GM23248 (cell line): ENCODE measurements around the gene PDSS1. TPM values are rescaled to one million over a fixed set of nuclear protein-coding genes. Genes with fewer than 3 reads are reported as not detected.
"Not testable (repeated sequence)": the region's sequence is repeated elsewhere in the genome, so short reads cannot be mapped to it uniquely, and the experiment has no call there.

ENCODE experiments used
- DNase-seq: peaks from one replicate; pipeline ENCODE4 v3.0.0-alpha.2; 2015
- H2AFZ ChIP-seq: fragments of 200-600 bp; sonication (generic); 2 replicates; pipeline ENCODE4 v1.6.1; 2016; ENCODE audit warnings: antibody characterized with exemption
- H3F3A ChIP-seq: fragments of 200-600 bp; sonication (generic); 2 replicates; pipeline ENCODE4 v1.6.1; 2016; ENCODE audit warnings: mild to moderate bottlenecking, antibody characterized with exemption, mixed run types; ENCODE audit not compliant: insufficient read depth
- H3K27ac ChIP-seq: fragments of 200-600 bp; sonication (generic); 2 replicates; pipeline ENCODE4 v1.5.1; 2016; ENCODE audit warnings: mild to moderate bottlenecking
- H3K27me3 ChIP-seq: fragments of 200-600 bp; sonication (generic); replicated peaks from 2 replicates; pipeline ENCODE4 v1.6.1; 2016; ENCODE audit warnings: mild to moderate bottlenecking; ENCODE audit not compliant: insufficient read depth
- H3K36me3 ChIP-seq: fragments of 200-600 bp; sonication (generic); 2 replicates; pipeline ENCODE4 v1.6.1; 2016; ENCODE audit warnings: low read depth, mild to moderate bottlenecking
- H3K4me1 ChIP-seq: fragments of 200-600 bp; sonication (generic); 2 replicates; pipeline ENCODE4 v1.6.1; 2016; ENCODE audit warnings: mild to moderate bottlenecking; ENCODE audit not compliant: insufficient read depth
- H3K4me2 ChIP-seq: fragments of 200-600 bp; sonication (generic); one replicate; pipeline ENCODE4 v1.6.1; 2016; ENCODE audit warnings: mild to moderate bottlenecking; ENCODE audit not compliant: unreplicated experiment
- H3K4me3 ChIP-seq: fragments of 200-600 bp; sonication (generic); 2 replicates; pipeline ENCODE4 v1.5.1; 2016; ENCODE audit warnings: mild to moderate bottlenecking
- H3K79me2 ChIP-seq: fragments of 200-600 bp; sonication (generic); 2 replicates; pipeline ENCODE4 v1.6.1; 2016; ENCODE audit warnings: mild to moderate bottlenecking; ENCODE audit not compliant: insufficient read depth
- H3K9ac ChIP-seq: fragments of 200-600 bp; sonication (generic); 2 replicates; pipeline ENCODE4 v1.6.1; 2016; ENCODE audit warnings: mild to moderate bottlenecking
- H3K9me2 ChIP-seq: fragments of 200-600 bp; sonication (generic); 2 replicates; pipeline ENCODE4 v1.6.1; 2016; ENCODE audit warnings: mixed run types, mild to moderate bottlenecking, moderate library complexity; ENCODE audit not compliant: insufficient read depth
- H3K9me3 ChIP-seq: fragments of 200-600 bp; sonication (generic); one replicate; pipeline ENCODE4 v1.6.1; 2017; ENCODE audit warnings: low read depth
- H4K20me1 ChIP-seq: fragments of 200-600 bp; sonication (generic); 2 replicates; pipeline ENCODE4 v1.6.0; 2016; ENCODE audit not compliant: insufficient read depth
- EZH2 ChIP-seq: fragments of 200-600 bp; sonication (generic); IDR thresholded peaks from 2 replicates; pipeline ENCODE4 v1.6.1; 2018; ENCODE audit warnings: antibody characterized with exemption, mild to moderate bottlenecking; ENCODE audit not compliant: insufficient read depth, poor library complexity, severe bottlenecking
- EZH2phosphoT487 ChIP-seq: fragments of 200-600 bp; sonication (generic); IDR thresholded peaks from 2 replicates; pipeline ENCODE4 v1.6.1; 2018; ENCODE audit warnings: antibody characterized with exemption, moderate library complexity, mild to moderate bottlenecking, low read depth; ENCODE audit not compliant: insufficient read depth
- WGBS, 2 experiments: methylation state at CpG; one replicate each; pipeline ENCODE4 v1.1.6; 2015 to 2017; ENCODE audit warnings: low lambda C conversion rate in 2 of 2, low coverage in 1 of 2; ENCODE audit errors: missing lambda C conversion rate in 2 of 2; 5-methylcytosine and 5-hydroxymethylcytosine counted together
- in situ Hi-C: fragments of 300-500 bp; cut with MboI; formaldehyde crosslinking; loops from 2 replicates; pipeline ENCODE4 v1.15.0; 2020
- polyA plus RNA-seq: library from polyadenylated mRNA; unstranded; fragments of >200 nt; fragmentation: Nextera tagmentation; extraction: Ambion mirVana; gene quantifications from 2 replicates; pipeline ENCODE4 v1.2.1, GENCODE V29; 2016
- total RNA-seq: library from RNA; depleted of rRNA; stranded (reverse); fragments of >200 nt; shearing (Covaris generic); gene quantifications from 2 replicates; pipeline ENCODE4 v1.2.3, GENCODE V29; 2014

The PDSS1 gene
- total and polyA plus RNA-seq, 2 experiments from 2014 or later = 5.1 to 7.2 TPM

- Histone ChIP-seq H3K9me2 (no peaks in the 10 kb centered on the region), H4K20me1 (no peaks in the 10 kb centered on the region), H3K79me2 (no peaks in the 10 kb centered on the region), H3K9ac (no peak overlapping the region), H3K9me3 (no peaks in the 10 kb centered on the region), H3K4me2 (no peak overlapping the region), H3K27ac (no peak overlapping the region), H2AFZ (peak overlapping the region; percentile 15; the same call in 1 of the 2 replicates), H3K27me3 (peaks cover 5% of the 10 kb centered on the region; the same call in 1 of the 2 replicates), H3K4me1 (no peaks in the 10 kb centered on the region), H3F3A (no peaks in the 10 kb centered on the region), H3K36me3 (no peaks in the 10 kb centered on the region), H3K4me3 (no peak overlapping the region)
- in situ Hi-C loops = loop anchor here (25.0 kb wide), 1 partner anchor 348 kb away; no protein-coding TSS in a partner anchor
- no peak for TF ChIP-seq EZH2phosphoT487
- TF ChIP-seq EZH2 = no peak
- WGBS, 2 experiments = 39 to 60% methylated on average over 3 of the region's 3 CpGs
- DNase-seq = no peak
Measured at GRCh38 chr10:26685441-26685840, 12.1 kb upstream of the PDSS1 start.

GRCh38 chr10:26689399-26689798, 8.1 kb upstream of the PDSS1 start:
- H4K20me1 ChIP-seq = no peaks in the 10 kb centered on the region
- no peak overlapping the region for H3K4me3 ChIP-seq
- H3K4me1 ChIP-seq = no peaks in the 10 kb centered on the region
- H3F3A ChIP-seq = no peaks in the 10 kb centered on the region
- H3K27ac ChIP-seq = no peak overlapping the region
- H3K9me2 ChIP-seq = no peaks in the 10 kb centered on the region
- no peaks in the 10 kb centered on the region for H3K79me2 ChIP-seq
- TF ChIP-seq EZH2 (no peak), EZH2phosphoT487 (no peak)
- H3K27me3 ChIP-seq = no peaks in the 10 kb centered on the region
- DNase-seq = no peak
- H3K9me3 ChIP-seq = no peaks in the 10 kb centered on the region
- H3K36me3 ChIP-seq = no peaks in the 10 kb centered on the region
- H3K9ac ChIP-seq = no peak overlapping the region
- H2AFZ ChIP-seq = no peak overlapping the region
- H3K4me2 ChIP-seq = no peak overlapping the region
- WGBS, 2 experiments = 66 to 71% methylated on average over 4 of the region's 4 CpGs
- in situ Hi-C loops = loop anchor here (25.0 kb wide), 1 partner anchor 352 kb away; no protein-coding TSS in a partner anchor

- no peak for TF ChIP-seq EZH2
- no peak for TF ChIP-seq EZH2phosphoT487
- Histone ChIP-seq H3K9ac (no peak overlapping the region), H3K27ac (no peak overlapping the region), H3K9me3 (no peaks in the 10 kb centered on the region), H3K4me2 (no peak overlapping the region), H3K4me1 (no peaks in the 10 kb centered on the region), H3F3A (no peaks in the 10 kb centered on the region), H3K9me2 (no peaks in the 10 kb centered on the region), H4K20me1 (no peaks in the 10 kb centered on the region), H3K36me3 (no peaks in the 10 kb centered on the region), H3K4me3 (no peak overlapping the region), H2AFZ (no peak overlapping the region), H3K79me2 (no peaks in the 10 kb centered on the region), H3K27me3 (no peaks in the 10 kb centered on the region)
- no peak for DNase-seq
- WGBS, 2 experiments = 34 to 48% methylated on average over 5 to 6 of the region's 6 CpGs
- in situ Hi-C loops = loop anchor here (25.0 kb wide), 1 partner anchor 354 kb away; no protein-coding TSS in a partner anchor
Measured at GRCh38 chr10:26690731-26691475, 6.6 kb upstream of the PDSS1 start.

GRCh38 chr10:26694536-26694935, 3.0 kb upstream of the PDSS1 start:
- H3K36me3 ChIP-seq, H3F3A ChIP-seq, H2AFZ ChIP-seq, H3K4me3 ChIP-seq, H3K27ac ChIP-seq, H3K9me3 ChIP-seq, H3K4me2 ChIP-seq, H3K27me3 ChIP-seq, H3K9ac ChIP-seq, H3K4me1 ChIP-seq, H4K20me1 ChIP-seq, H3K9me2 ChIP-seq: not testable (repeated sequence)
- in situ Hi-C loops = loop anchor here (25.0 kb wide), 1 partner anchor 357 kb away; no protein-coding TSS in a partner anchor
- 78 to 83% methylated on average over 4 of the region's 4 CpGs for WGBS, 2 experiments
- DNase-seq = peak; percentile 4
- H3K79me2 ChIP-seq = peaks cover 21% of the 10 kb centered on the region
